ENCODE measurements around the gene FBXL13. TPM values are rescaled to one million over a fixed set of nuclear protein-coding genes. Genes with fewer than 3 reads are reported as not detected.
"Not testable (repeated sequence)": the region's sequence is repeated elsewhere in the genome, so short reads cannot be mapped to it uniquely, and the experiment has no call there.

FBXL13 gene
- total and polyA plus RNA-seq, 7 experiments from 2014 or later: 0.44 to 1.9 (median 1.1) TPM; not detected in 1

GRCh38 chr7:103023578-103023977 lies 51.0 kb downstream of the FBXL13 start:
- H3K9me3 Mint-ChIP-seq: peaks cover 0 to 30% (median 10%) of the 10 kb centered on the region in 11 donors
- CTCF ChIA-PET, H3K4me1 Mint-ChIP-seq: not testable (repeated sequence)

GRCh38 chr7:103021490-103021889 lies 53.1 kb downstream of the FBXL13 start:
- H3K4me1 ChIP-seq (ENCODE audit: control insufficient read depth in 2 of 2, insufficient read depth in 2 of 2, low read length in 2 of 2); H3K4me1 Mint-ChIP-seq; H3K4me3 ChIP-seq (ENCODE audit: low read length); CTCF ChIA-PET; ATAC-seq; POLR2A ChIA-PET; H3K27ac ChIP-seq (ENCODE audit: low read depth, low read length); H3K27ac Mint-ChIP-seq; H3K4me3 Mint-ChIP-seq; intact Hi-C loops (cut with micrococcal nuclease); H3K36me3 ChIP-seq (ENCODE audit: control insufficient read depth in 2 of 3, insufficient read depth in 3 of 3, low read length in 3 of 3); H3K27me3 ChIP-seq (ENCODE audit: control insufficient read depth in 2 of 2, insufficient read depth in 2 of 2, low read length in 2 of 2); H3K9me3 ChIP-seq (ENCODE audit: control insufficient read depth in 2 of 3, low read length in 3 of 3); DNase-seq; H3K27me3 Mint-ChIP-seq: not testable (repeated sequence)
- Mint-ChIP-seq H3K36me3 (peaks cover 0 to 25% (median 21%) of the 10 kb centered on the region in 5 donors), H3K9me3 (peaks cover 5 to 32% (median 11%) of the 10 kb centered on the region in 11 donors)

More at GRCh38 chr7:103023578-103023977, 51.0 kb downstream of the FBXL13 start:
- H3K27ac ChIP-seq (ENCODE audit: low read depth, low read length); intact Hi-C loops (cut with micrococcal nuclease); H3K27me3 Mint-ChIP-seq; ATAC-seq; POLR2A ChIA-PET; H3K36me3 ChIP-seq (ENCODE audit: control insufficient read depth in 2 of 3, insufficient read depth in 3 of 3, low read length in 3 of 3); H3K27me3 ChIP-seq (ENCODE audit: control insufficient read depth in 2 of 2, insufficient read depth in 2 of 2, low read length in 2 of 2); H3K4me1 ChIP-seq (ENCODE audit: control insufficient read depth in 2 of 2, insufficient read depth in 2 of 2, low read length in 2 of 2); H3K9me3 ChIP-seq (ENCODE audit: control insufficient read depth in 2 of 3, low read length in 3 of 3); H3K4me3 ChIP-seq (ENCODE audit: low read length); H3K4me3 Mint-ChIP-seq; H3K27ac Mint-ChIP-seq; DNase-seq: not testable (repeated sequence)
- peaks cover 0 to 16% (median 15%) of the 10 kb centered on the region in 5 donors for H3K36me3 Mint-ChIP-seq

GRCh38 chr7:103020876-103021275 lies 53.7 kb downstream of the FBXL13 start:
- H3K4me3 ChIP-seq (ENCODE audit: low read length); DNase-seq; H3K27ac ChIP-seq (ENCODE audit: low read depth, low read length); H3K27me3 ChIP-seq (ENCODE audit: control insufficient read depth in 2 of 2, insufficient read depth in 2 of 2, low read length in 2 of 2); POLR2A ChIA-PET; H3K36me3 ChIP-seq (ENCODE audit: control insufficient read depth in 2 of 3, insufficient read depth in 3 of 3, low read length in 3 of 3); H3K27me3 Mint-ChIP-seq; H3K9me3 ChIP-seq (ENCODE audit: control insufficient read depth in 2 of 3, low read length in 3 of 3); ATAC-seq; H3K4me3 Mint-ChIP-seq; intact Hi-C loops (cut with micrococcal nuclease); H3K4me1 ChIP-seq (ENCODE audit: control insufficient read depth in 2 of 2, insufficient read depth in 2 of 2, low read length in 2 of 2); CTCF ChIA-PET; H3K27ac Mint-ChIP-seq; H3K4me1 Mint-ChIP-seq: not testable (repeated sequence)
- Mint-ChIP-seq H3K9me3 (peaks cover 5 to 35% (median 11%) of the 10 kb centered on the region in 11 donors), H3K36me3 (peaks cover 0 to 26% (median 25%) of the 10 kb centered on the region in 5 donors)

GRCh38 chr7:103018295-103018694 lies 56.3 kb downstream of the FBXL13 start:
- ATAC-seq; H3K27me3 ChIP-seq (ENCODE audit: control insufficient read depth in 2 of 2, insufficient read depth in 2 of 2, low read length in 2 of 2); H3K4me1 ChIP-seq (ENCODE audit: control insufficient read depth in 2 of 2, insufficient read depth in 2 of 2, low read length in 2 of 2); H3K36me3 ChIP-seq (ENCODE audit: control insufficient read depth in 2 of 3, insufficient read depth in 3 of 3, low read length in 3 of 3); H3K27ac Mint-ChIP-seq; H3K27me3 Mint-ChIP-seq; POLR2A ChIA-PET; intact Hi-C loops (cut with micrococcal nuclease); H3K9me3 ChIP-seq (ENCODE audit: control insufficient read depth in 2 of 3, low read length in 3 of 3); H3K4me1 Mint-ChIP-seq; H3K27ac ChIP-seq (ENCODE audit: low read depth, low read length); CTCF ChIA-PET; H3K4me3 Mint-ChIP-seq; H3K4me3 ChIP-seq (ENCODE audit: low read length); DNase-seq: not testable (repeated sequence)
- Mint-ChIP-seq H3K36me3 (peaks cover 0 to 41% (median 32%) of the 10 kb centered on the region in 5 donors), H3K9me3 (peaks cover 5 to 54% (median 19%) of the 10 kb centered on the region in 11 donors)

- Histone ChIP-seq H3K36me3 (ENCODE audit: control insufficient read depth in 2 of 3, insufficient read depth in 3 of 3, low read length in 3 of 3) (no peaks in the 10 kb centered on the region), H3K4me3 (ENCODE audit: low read length) (no peak overlapping the region), H3K4me1 (ENCODE audit: control insufficient read depth in 2 of 2, insufficient read depth in 2 of 2, low read length in 2 of 2) (no peaks in the 10 kb centered on the region), H3K27ac (ENCODE audit: low read depth, low read length) (no peak overlapping the region), H3K9me3 (ENCODE audit: control insufficient read depth in 2 of 3, low read length in 3 of 3) (no peaks in the 10 kb centered on the region), H3K27me3 (ENCODE audit: control insufficient read depth in 2 of 2, insufficient read depth in 2 of 2, low read length in 2 of 2) (no peaks in the 10 kb centered on the region)
- Mint-ChIP-seq H3K4me1 (peaks cover 0 to 5% (median 0%) of the 10 kb centered on the region in 7 donors), H3K27ac (no peak overlapping the region), H3K4me3 (no peak overlapping the region), H3K27me3 (peaks cover 0 to 6% (median 0%) of the 10 kb centered on the region in 5 donors), H3K36me3 (peaks cover 0 to 25% (median 16%) of the 10 kb centered on the region in 5 donors), H3K9me3 (peaks cover 0 to 23% (median 7%) of the 10 kb centered on the region in 11 donors)
- ATAC-seq (no peak), DNase-seq (no peak)
- POLR2A ChIA-PET: no interaction called here
- CTCF ChIA-PET: no interaction called here
- intact Hi-C loops (cut with micrococcal nuclease): no loop called here
Measured at GRCh38 chr7:103011650-103012049, 62.9 kb downstream of the FBXL13 start.

GRCh38 chr7:103010211-103010610 lies 64.4 kb downstream of the FBXL13 start:
- DNase-seq: no peak
- no peak overlapping the region for H3K27ac Mint-ChIP-seq
- no peak overlapping the region for H3K27ac ChIP-seq (ENCODE audit: low read depth, low read length)

GRCh38 chr7:103009466-103010185 lies 65.0 kb downstream of the FBXL13 start:
- Histone ChIP-seq H3K9me3 (ENCODE audit: control insufficient read depth in 2 of 3, low read length in 3 of 3) (no peaks in the 10 kb centered on the region), H3K4me3 (ENCODE audit: low read length) (no peak overlapping the region), H3K27me3 (ENCODE audit: control insufficient read depth in 2 of 2, insufficient read depth in 2 of 2, low read length in 2 of 2) (no peaks in the 10 kb centered on the region), H3K36me3 (ENCODE audit: control insufficient read depth in 2 of 3, insufficient read depth in 3 of 3, low read length in 3 of 3) (no peaks in the 10 kb centered on the region), H3K4me1 (ENCODE audit: control insufficient read depth in 2 of 2, insufficient read depth in 2 of 2, low read length in 2 of 2) (no peaks in the 10 kb centered on the region), H3K27ac (ENCODE audit: low read depth, low read length) (no peak overlapping the region)
- H3K36me3 Mint-ChIP-seq: peaks cover 0 to 29% (median 25%) of the 10 kb centered on the region in 5 donors
- no peak overlapping the region for H3K4me3 Mint-ChIP-seq
- ChIA-PET CTCF (no interaction called here), POLR2A (no interaction called here)
- H3K9me3 Mint-ChIP-seq: peaks cover 0 to 16% (median 3%) of the 10 kb centered on the region in 11 donors
- intact Hi-C loops (cut with micrococcal nuclease): no loop called here
- no peak for DNase-seq
- H3K27ac Mint-ChIP-seq: no peak overlapping the region
- peaks cover 0 to 5% (median 0%) of the 10 kb centered on the region in 7 donors for H3K4me1 Mint-ChIP-seq
- ATAC-seq: peak; percentile 26
- peaks cover 0 to 6% (median 0%) of the 10 kb centered on the region in 5 donors for H3K27me3 Mint-ChIP-seq

More at GRCh38 chr7:103010211-103010610, 64.4 kb downstream of the FBXL13 start:
- H3K36me3 ChIP-seq (ENCODE audit: control insufficient read depth in 2 of 3, insufficient read depth in 3 of 3, low read length in 3 of 3): no peaks in the 10 kb centered on the region
- no peak overlapping the region for H3K4me3 ChIP-seq (ENCODE audit: low read length)
- Mint-ChIP-seq H3K4me1 (peaks cover 0 to 5% (median 0%) of the 10 kb centered on the region in 7 donors), H3K27me3 (peaks cover 0 to 6% (median 0%) of the 10 kb centered on the region in 5 donors), H3K9me3 (peaks cover 0 to 20% (median 4%) of the 10 kb centered on the region in 11 donors), H3K36me3 (peaks cover 0 to 30% (median 22%) of the 10 kb centered on the region in 5 donors), H3K4me3 (no peak overlapping the region)
- ChIA-PET POLR2A (no interaction called here), CTCF (no interaction called here)
- no peaks in the 10 kb centered on the region for H3K27me3 ChIP-seq (ENCODE audit: control insufficient read depth in 2 of 2, insufficient read depth in 2 of 2, low read length in 2 of 2)
- no peak for ATAC-seq
- no peaks in the 10 kb centered on the region for H3K9me3 ChIP-seq (ENCODE audit: control insufficient read depth in 2 of 3, low read length in 3 of 3)
- H3K4me1 ChIP-seq (ENCODE audit: control insufficient read depth in 2 of 2, insufficient read depth in 2 of 2, low read length in 2 of 2): no peaks in the 10 kb centered on the region
- intact Hi-C loops (cut with micrococcal nuclease): no loop called here
